ENCODE measurements around the gene PAX5. TPM values are rescaled to one million over a fixed set of nuclear protein-coding genes. Genes with fewer than 3 reads are reported as not detected.

The PAX5 gene
- total RNA-seq, 1 experiment from 2014 or later, result 0.39 TPM

DNA sequence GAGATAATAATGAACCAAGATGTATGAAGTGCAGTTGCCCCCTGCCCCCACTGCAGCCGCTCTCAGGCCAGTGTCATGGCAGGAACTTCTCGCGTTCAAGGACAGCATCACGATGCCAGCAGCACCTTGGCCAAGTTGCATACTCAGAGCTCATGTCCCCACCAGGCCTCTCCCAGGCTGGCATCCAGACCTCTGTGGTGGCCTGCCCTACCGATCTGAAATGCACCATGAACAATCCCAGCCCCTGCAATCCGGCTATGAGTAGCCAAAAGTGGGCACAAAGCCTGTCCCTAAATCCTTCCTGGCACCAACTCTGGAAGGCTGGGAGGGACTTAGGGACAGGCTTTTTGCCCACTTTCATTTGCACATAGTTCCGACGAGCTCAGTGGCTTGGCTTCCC lies 140.9 kb downstream of the PAX5 start:
- H3K27me3 ChIP-seq (ENCODE audit: insufficient read depth, low read length), result no peaks in the 10 kb centered on the region; the same call in 1 of the 2 replicates
- Mint-ChIP-seq H3K27me3 (ENCODE audit: low read depth) (peaks cover 1% of the 10 kb centered on the region), H3K9me3 (no peaks in the 10 kb centered on the region), H3K27ac (peak overlapping the region in 1 of 3 experiments; percentile 78; a peak in 1 of 7 replicates), H3K4me1 (peaks cover 16 to 30% of the 10 kb centered on the region in 2 experiments), H3K4me3 (no peak overlapping the region), H3K36me3 (ENCODE audit: insufficient read depth in 1 of 3, low read depth in 3 of 3) (no peaks in the 10 kb centered on the region)
- no peak overlapping the region for H3K4ac ChIP-seq (ENCODE audit: low read depth, low read length)
- H2BK5ac ChIP-seq (ENCODE audit: insufficient read length, low read length), result no peak overlapping the region
- H4K20me1 ChIP-seq (ENCODE audit: control insufficient read depth, insufficient read depth, insufficient read length), result no peaks in the 10 kb centered on the region
- H2BK15ac ChIP-seq (ENCODE audit: low read depth, low read length), result no peak overlapping the region
- H3K18ac ChIP-seq (ENCODE audit: insufficient read length, low read depth, low read length), result no peak overlapping the region
- no peak overlapping the region for H3K4me2 ChIP-seq (ENCODE audit: insufficient read depth, insufficient read length, low read length)
- no peak overlapping the region for H2BK12ac ChIP-seq (ENCODE audit: insufficient read length, low read depth, low read length)
- no peak overlapping the region for H2BK20ac ChIP-seq (ENCODE audit: low read depth, low read length, poor library complexity, severe bottlenecking)
- no peak overlapping the region for H4K5ac ChIP-seq (ENCODE audit: insufficient read length, low read depth, low read length)
- no peak overlapping the region for H3K9ac ChIP-seq (ENCODE audit: extremely low read depth, insufficient read length, low read length)
- H3K23ac ChIP-seq (ENCODE audit: insufficient read length, low read depth, low read length), result no peak overlapping the region
- no peak overlapping the region for H4K8ac ChIP-seq (replicated peaks; ENCODE audit: insufficient read length, low read depth, low read length)
- no peaks in the 10 kb centered on the region for H3K9me3 ChIP-seq (ENCODE audit: control insufficient read depth, low read depth, low read length)
- no CpG with 5 or more reads among the region's 8 CpGs for WGBS (ENCODE audit: extremely low coverage, insufficient read length, low lambda C conversion rate)
- H4K91ac ChIP-seq (ENCODE audit: insufficient read length, low read depth, low read length), result no peak overlapping the region
- no peak overlapping the region for H3K14ac ChIP-seq (ENCODE audit: insufficient read depth, low read length)
- H3K27ac ChIP-seq (ENCODE audit: insufficient read length, low read depth, low read length), result no peak overlapping the region
- no peak overlapping the region for H3T11ph ChIP-seq (ENCODE audit: low read length)
- TF ChIP-seq, protein P1, sequence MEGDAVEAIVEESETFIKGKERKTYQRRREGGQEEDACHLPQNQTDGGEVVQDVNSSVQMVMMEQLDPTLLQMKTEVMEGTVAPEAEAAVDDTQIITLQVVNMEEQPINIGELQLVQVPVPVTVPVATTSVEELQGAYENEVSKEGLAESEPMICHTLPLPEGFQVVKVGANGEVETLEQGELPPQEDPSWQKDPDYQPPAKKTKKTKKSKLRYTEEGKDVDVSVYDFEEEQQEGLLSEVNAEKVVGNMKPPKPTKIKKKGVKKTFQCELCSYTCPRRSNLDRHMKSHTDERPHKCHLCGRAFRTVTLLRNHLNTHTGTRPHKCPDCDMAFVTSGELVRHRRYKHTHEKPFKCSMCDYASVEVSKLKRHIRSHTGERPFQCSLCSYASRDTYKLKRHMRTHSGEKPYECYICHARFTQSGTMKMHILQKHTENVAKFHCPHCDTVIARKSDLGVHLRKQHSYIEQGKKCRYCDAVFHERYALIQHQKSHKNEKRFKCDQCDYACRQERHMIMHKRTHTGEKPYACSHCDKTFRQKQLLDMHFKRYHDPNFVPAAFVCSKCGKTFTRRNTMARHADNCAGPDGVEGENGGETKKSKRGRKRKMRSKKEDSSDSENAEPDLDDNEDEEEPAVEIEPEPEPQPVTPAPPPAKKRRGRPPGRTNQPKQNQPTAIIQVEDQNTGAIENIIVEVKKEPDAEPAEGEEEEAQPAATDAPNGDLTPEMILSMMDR (conservative IDR thresholded peaks at IDR 0.05), result no peak
- H3K79me1 ChIP-seq (ENCODE audit: insufficient read depth, low read depth, low read length, poor library complexity, severe bottlenecking), result no peaks in the 10 kb centered on the region
- H2AK5ac ChIP-seq (ENCODE audit: insufficient read length, low read length), result no peak overlapping the region
- H3K23me2 ChIP-seq (ENCODE audit: insufficient read length, low read depth, low read length, poor library complexity, severe bottlenecking), result no peaks in the 10 kb centered on the region
- H2AFZ ChIP-seq (ENCODE audit: low read length), result no peak overlapping the region
- DNase-seq, result no peak
- H3K56ac ChIP-seq (ENCODE audit: insufficient read length, low read depth, low read length), result no peak overlapping the region
- no peaks in the 10 kb centered on the region for H3K79me2 ChIP-seq (ENCODE audit: insufficient read depth, low read length)
- no peak overlapping the region for H2BK120ac ChIP-seq (ENCODE audit: low read depth, low read length, poor library complexity, severe bottlenecking)
- no peaks in the 10 kb centered on the region for H3K4me1 ChIP-seq (ENCODE audit: insufficient read depth, low read length)
